ENCODE results near the gene MATR3.

Gene MATR3

GRCh38 chr5:139360384-139360783, 66.8 kb downstream of the MATR3 start:
- DNase-seq = no peak

DNA sequence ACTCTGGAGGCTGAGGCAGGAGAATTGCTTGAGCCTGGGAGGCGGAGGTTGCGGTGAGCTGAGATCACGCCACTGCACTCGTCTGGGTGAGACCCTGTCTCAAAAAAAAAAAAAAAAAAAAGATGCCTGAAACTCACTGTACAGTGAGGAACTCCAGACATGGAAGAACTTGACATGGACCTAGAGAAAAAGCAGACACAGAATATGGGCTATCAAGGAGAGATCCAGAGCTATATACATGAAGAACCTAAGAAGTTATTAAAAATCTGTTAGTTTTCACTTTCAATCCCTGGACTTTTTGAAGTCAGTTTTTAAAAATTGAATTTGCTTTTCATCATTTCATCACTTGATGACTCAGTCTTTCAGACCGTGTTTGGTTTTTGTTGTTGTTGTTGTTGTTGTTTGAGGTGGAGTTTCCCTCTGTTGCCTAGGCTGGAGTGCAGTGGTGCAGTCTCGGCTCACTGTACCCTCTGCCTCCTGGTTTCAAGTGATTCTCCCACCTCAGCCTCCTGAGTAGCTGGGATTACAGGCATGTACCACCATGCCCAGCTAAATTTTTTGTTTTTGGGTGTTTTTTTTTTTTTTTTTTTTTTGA, 68.4 kb downstream of the MATR3 start:
- no peak for DNase-seq

DNA sequence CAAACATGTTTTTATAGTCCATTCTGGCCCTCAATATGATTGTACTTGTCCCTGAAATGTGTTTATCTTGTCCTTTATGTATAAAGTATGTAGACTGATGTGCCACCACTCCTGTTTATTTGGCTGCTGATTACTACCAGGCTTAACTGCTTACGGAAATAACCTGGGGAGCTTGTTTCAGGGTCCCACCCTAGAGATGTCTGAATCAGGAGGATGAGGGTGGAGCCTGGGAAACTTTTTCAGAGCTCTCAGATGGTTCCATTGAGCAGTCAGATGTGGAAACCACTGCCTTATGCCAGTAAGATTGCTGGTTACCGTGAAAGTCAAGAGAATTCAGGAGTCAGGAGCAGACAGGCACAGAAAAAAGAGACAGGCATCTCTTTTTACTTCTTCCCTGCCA, 70.4 kb downstream of the MATR3 start:
- no peak for DNase-seq

DNA sequence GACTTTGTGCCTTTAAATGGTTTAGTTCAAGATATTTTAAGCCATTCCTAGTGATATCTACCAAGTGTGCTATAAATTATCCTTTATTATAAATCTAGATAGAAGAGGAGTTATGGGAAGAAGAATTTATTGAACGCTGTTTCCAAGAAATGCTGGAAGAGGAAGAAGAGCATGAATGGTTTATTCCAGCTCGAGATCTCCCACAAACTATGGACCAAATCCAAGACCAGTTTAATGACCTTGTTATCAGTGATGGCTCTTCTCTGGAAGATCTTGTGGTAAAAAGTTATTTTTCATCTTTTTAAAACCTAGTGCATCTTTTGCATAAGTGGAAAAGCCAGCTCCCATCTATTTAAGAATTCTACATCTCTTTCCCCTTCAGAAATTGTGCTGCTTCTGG, 70.9 kb downstream of the MATR3 start:
- no peak for DNase-seq

- no peak for DNase-seq
Observed at GRCh38 chr5:139368613-139369012, 75.1 kb downstream of the MATR3 start.

DNA sequence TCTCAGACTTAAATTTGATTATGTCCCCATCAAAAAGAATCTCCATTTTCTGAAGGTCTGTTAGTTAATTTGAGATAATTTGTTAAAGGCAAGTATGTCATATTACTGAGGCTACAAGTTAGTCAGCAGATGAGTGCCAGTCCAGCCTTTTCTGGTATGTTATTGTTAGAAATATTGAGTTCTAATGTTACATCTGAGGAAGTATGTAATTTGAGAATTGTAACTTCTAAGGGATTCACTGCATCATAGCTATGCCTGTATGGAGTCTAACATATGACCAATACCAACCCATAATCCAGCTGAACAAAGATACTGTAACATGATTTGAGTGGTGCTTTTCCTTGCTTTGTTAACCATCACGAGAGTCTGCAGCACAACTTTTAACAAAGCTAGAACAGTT, 75.6 kb downstream of the MATR3 start:
- no peak for DNase-seq

DNA sequence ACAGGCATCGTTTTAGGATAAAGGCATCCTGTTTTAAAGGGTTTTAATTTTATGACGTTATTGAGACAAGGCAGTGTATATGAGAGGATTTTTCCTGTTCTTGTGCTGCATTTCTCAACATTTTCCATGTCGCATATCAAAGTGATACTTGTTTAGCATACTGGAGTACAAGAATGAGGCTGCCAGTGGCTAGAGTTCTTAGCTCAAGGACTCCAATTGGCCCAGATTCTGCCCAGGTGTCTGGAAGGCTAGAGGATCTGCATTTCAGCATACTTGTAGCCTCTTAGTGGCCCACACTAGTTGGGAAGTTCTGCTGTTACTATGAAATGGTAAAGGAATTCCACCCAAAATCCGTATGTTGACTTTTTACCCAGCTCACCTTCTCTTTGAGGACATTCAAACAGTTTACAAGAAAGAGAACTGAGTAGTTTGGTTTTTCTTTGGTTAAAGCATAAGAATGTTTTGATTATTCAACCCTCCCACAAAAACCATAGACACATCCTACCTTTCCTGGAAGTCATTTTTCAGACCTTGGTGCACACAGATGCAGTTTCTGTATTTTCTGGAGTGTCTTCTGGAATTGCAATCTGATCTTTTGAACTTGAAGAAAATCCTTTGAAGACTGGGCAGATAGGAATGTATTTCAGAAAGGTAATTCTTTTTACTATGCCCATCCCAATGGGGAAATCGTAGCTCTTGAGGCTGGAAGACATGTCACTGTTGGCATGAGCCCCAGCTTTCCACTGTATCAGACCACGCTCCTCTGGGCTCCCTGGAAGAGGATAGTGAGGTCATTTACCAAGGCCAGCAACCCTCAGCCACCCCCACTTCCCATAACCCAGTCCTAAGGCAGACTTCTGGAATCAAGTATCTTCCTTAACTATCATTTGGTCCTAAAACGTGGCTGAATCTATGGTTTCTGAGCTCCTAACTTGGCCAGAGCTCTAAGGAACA, 78.2 kb downstream of the MATR3 start:
- DNase-seq = no peak

- DNase-seq = no peak
Observed at GRCh38 chr5:139374909-139375308, 81.4 kb downstream of the MATR3 start.

DNA sequence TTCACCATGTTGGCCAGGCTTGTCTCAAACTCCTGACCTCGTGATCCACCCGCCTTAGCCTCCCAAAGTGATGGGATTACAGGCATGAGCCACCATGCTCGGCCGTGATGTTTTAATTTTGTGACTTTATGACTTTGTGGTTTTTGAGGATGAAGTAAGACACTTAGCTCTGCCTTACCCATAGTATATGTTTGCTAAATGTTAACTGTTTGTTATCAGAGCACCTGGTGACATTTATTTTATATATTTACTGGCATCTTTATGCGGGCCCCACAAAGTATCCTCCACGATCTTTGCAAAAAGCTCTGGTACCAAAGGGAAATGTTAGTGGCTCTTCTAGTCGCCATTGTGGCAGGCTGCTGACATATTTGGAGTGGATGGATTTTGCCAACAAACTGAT, 82.8 kb downstream of the MATR3 start:
- DNase-seq = no peak

DNA sequence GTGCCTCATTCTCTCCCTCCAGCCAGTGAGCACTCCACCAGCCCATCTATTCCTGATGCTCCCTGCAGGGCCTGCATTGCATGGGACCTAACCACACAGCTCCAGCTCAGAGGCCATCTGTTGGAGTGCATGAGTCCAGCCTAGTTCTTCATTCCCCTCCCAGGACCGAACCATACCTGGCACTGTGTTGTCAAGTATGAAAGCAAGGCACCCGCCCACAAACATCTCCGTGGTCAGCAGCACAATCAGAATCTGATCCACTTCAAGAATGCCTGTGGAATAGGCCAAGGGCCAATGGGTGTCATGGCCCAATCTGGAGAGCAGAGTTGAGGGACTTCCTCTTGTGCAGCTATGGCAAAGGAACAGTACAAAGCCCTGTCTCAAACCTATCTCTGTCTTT, 83.7 kb downstream of the MATR3 start:
- no peak for DNase-seq

- no peak for DNase-seq
Observed at GRCh38 chr5:139378101-139378825, 84.7 kb downstream of the MATR3 start.

DNA sequence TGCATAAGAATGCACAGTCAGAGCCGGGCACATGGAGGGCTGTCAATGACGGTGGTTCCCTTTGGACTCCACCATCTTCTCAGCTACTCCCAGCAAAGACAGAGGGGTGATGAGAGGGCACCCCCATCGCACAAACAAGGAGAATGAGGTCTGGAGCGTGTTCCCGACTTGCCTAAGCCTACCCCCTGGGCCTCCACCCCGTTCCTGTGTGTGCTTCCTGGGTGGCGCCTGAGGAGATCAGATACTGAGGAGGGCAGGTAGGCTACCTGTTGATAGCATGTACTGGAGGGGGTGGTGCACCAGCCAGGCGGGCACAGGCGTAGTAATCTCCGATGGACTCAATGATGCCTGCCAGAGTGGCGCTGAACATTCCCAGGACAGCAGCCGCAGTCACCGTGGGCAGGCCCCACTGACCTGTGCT, 85.4 kb downstream of the MATR3 start:
- DNase-seq = no peak

DNA sequence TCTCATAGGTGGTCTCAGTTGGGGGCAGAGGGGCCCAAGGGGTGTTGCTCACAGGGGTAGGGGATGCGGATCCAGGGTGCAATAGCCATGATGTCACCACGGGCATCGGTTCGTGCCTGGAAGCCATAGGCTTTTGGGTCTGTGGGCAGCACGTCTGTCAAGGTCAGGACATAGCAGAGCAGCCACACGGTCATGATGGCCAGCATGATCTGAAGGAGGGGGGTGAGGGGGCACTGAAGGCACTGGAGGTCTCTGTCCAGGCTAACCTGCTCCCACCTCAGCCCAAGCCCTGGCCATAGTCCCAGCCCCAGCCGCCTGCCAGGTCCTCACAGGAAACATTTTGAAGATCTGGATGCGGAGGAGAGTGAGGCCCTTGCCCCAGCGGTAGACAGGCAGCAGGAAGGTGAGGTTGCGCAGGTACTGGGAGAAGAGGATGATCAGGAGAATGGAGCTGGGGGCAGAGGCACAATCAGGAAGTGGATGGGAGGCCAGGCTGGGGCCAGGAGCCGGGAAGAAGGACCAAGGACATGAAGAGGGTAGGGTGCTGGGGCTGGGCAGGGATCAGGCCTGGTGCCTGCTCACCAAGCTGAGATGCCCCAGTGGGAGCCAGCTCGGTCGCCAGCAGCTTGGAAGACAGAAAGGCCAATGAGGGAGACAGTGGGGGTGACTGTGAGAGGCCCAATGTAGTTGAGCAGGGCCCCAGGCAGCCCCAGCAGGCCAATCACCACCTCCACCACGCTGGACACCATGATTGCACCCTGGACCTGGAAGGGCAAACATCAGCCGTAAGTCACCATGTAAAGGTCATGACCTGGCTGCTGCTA, 86.3 kb downstream of the MATR3 start:
- no peak for DNase-seq
